Subcutaneous abdominal adipose tissue (tissue), 5 donors: ENCODE measurements around the gene MORC4.
"Not testable (repeated sequence)": the region's sequence is repeated elsewhere in the genome, so short reads cannot be mapped to it uniquely, and the experiment has no call there.

Experiments used
- H3K27ac ChIP-seq: one replicate; pipeline ENCODE4 v1.7.0; 2013; ENCODE audit warnings: low read depth, mild to moderate bottlenecking, inconsistent platforms, low read length, moderate library complexity
- H3K27me3 ChIP-seq, 5 donors: one replicate each; pipeline ENCODE4 v1.7.0; 2013; ENCODE audit warnings: low read length in 5 of 5, inconsistent platforms in 1 of 5; ENCODE audit not compliant: control insufficient read depth in 5 of 5, insufficient read depth in 4 of 5
- H3K36me3 ChIP-seq, 5 donors: one replicate each; pipeline ENCODE4 v1.7.0; 2013; ENCODE audit warnings: low read length in 5 of 5; ENCODE audit not compliant: control insufficient read depth in 5 of 5, insufficient read depth in 5 of 5
- H3K4me1 ChIP-seq, 5 donors: one replicate each; pipeline ENCODE4 v1.7.0; 2013; ENCODE audit warnings: low read length in 5 of 5, mild to moderate bottlenecking in 3 of 5, moderate library complexity in 1 of 5; ENCODE audit not compliant: control insufficient read depth in 5 of 5, insufficient read depth in 5 of 5
- H3K4me3 ChIP-seq, 5 donors: one replicate each; pipeline ENCODE4 v1.7.0; 2013; ENCODE audit warnings: low read length in 5 of 5, low read depth in 1 of 5
- H3K9ac ChIP-seq, 5 donors: one replicate each; pipeline ENCODE4 v1.7.0; 2013; ENCODE audit warnings: low read length in 5 of 5, mild to moderate bottlenecking in 4 of 5, moderate library complexity in 3 of 5
- H3K9me3 ChIP-seq, 5 donors: one replicate each; pipeline ENCODE4 v1.7.0; 2013; ENCODE audit warnings: low read length in 5 of 5; ENCODE audit not compliant: control insufficient read depth in 5 of 5
- donor health status: healthy.
- donor health status: healthy.
- donor health status: healthy.
- donor health status: healthy.
- donor health status: healthy.

The MORC4 gene

DNA sequence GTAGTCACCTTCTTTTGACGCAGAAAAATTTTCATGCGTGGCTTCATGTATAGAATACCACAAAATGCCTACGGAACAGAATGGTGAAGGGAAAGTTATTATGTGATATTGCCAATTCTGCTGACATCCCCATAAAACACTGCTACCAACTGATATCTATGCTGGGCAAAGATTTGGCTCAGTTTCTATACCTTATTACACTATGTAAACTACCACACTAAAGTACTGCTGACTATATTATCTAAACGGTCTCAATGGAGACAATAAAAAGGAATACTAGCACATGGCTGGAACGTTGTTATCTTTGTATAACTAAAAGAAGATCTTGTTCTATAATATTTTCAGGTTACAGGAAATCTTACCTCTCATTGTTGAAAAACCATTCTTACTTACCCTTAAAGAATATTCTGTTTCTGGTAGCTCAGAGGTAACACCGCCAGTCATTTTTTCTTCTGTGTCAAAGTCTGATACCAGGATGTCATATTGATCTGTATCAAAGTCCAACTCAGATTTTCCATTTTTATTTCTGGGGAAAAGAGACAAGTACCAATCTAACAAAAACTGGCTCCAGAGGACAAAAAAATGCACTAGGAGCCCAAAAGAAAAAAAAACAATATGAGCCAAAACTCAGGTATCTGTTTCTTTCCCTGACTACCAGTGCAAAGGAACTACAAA, 18.9 kb downstream of the MORC4 start:
- Histone ChIP-seq H3K4me3 (no peak overlapping the region), H3K9ac (no peak overlapping the region), H3K36me3 (peaks cover 0 to 12% (median 3%) of the 10 kb centered on the region in 5 donors), H3K27me3 (peaks cover 0 to 5% (median 0%) of the 10 kb centered on the region in 5 donors), H3K9me3 (no peaks in the 10 kb centered on the region), H3K4me1 (no peaks in the 10 kb centered on the region), H3K27ac (no peak overlapping the region)

DNA sequence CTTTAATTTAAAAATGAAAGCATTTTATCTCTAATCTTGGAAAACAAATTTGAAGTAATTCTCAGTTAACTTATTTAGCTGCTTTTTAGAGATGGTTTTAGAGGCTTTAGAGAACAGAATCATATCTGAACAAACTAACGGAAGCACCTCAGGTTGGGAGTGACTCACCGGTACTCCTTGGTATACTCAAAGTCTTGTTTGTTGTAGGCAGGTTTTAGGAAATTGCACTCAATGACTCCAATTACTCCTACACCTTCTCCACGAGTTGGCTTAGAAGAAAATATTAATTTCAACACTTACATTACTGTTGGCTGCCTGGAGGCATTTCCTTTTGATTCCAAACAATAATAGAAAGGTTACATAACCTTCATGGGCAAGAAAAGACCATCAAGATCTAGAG, 23.6 kb downstream of the MORC4 start:
- Histone ChIP-seq H3K9me3 (no peaks in the 10 kb centered on the region), H3K4me3 (no peak overlapping the region), H3K4me1 (peaks cover 0 to 6% (median 0%) of the 10 kb centered on the region in 5 donors), H3K36me3 (peaks cover 0 to 18% (median 3%) of the 10 kb centered on the region in 5 donors), H3K9ac (no peak overlapping the region), H3K27me3 (peaks cover 0 to 5% (median 0%) of the 10 kb centered on the region in 5 donors), H3K27ac (no peak overlapping the region)

DNA sequence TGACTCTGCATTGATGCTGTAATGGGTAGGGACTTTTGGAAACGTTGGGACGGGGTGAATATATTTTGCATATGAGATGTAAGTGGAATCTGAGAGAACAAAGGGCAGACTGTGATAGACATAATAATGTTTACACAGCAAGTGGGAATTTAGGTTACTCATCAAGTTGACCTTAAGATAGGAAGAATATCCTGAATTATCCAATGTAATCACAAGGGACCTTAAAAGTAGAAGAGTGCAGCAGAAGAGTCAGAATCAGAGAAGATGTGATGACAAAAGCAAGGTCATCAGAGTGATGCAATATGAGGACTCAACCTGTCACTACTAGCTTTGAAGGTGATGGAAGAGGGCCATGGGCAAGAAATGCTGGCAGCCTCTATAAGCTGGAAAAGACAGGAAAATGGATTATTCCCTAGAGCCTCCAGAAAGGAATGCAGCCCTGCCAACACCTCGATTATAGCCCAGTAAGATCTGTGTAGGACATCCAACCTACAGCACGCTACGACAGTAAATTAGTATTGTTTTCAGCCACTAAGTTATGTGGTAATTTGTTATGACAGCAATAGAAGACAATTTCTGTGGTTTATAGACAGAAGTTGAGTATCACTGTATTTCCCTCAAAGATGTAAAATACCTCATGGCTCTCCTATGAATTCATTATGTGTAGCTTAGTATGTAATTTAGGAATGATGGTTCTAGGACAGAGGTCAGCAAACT, 26.4 kb downstream of the MORC4 start:
- Histone ChIP-seq H3K9ac (no peak overlapping the region), H3K9me3 (no peaks in the 10 kb centered on the region), H3K4me1 (peaks cover 0 to 6% (median 0%) of the 10 kb centered on the region in 5 donors), H3K27me3 (peaks cover 0 to 5% (median 0%) of the 10 kb centered on the region in 5 donors), H3K36me3 (peaks cover 0 to 11% (median 0%) of the 10 kb centered on the region in 5 donors), H3K4me3 (no peak overlapping the region), H3K27ac (no peak overlapping the region)

DNA sequence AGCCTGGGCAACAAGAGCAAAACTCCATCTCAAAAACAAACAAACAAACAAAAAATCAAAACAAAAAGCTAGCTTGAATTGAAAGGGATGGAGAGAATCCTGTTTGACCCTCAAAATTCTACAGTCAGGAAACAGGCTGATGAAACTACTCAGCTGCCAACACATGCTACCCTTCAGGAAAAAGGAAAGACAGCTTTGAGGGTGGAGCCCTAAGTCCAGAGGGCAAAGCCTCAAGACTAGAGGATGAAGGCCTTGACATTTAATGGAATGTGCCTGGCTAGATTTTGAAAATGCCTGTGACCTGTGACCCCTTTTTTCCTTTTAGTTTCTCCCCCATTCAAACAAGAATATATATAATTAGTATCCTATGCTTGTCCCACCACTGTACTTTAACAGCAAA, 27.1 kb downstream of the MORC4 start:
- no peak overlapping the region for H3K9ac ChIP-seq
- H3K4me3 ChIP-seq, result no peak overlapping the region
- no peak overlapping the region for H3K27ac ChIP-seq
- peaks cover 0 to 6% (median 0%) of the 10 kb centered on the region in 5 donors for H3K4me1 ChIP-seq
- H3K36me3 ChIP-seq, result peaks cover 0 to 11% (median 0%) of the 10 kb centered on the region in 5 donors
- no peaks in the 10 kb centered on the region for H3K9me3 ChIP-seq
- peaks cover 0 to 5% (median 0%) of the 10 kb centered on the region in 5 donors for H3K27me3 ChIP-seq

DNA sequence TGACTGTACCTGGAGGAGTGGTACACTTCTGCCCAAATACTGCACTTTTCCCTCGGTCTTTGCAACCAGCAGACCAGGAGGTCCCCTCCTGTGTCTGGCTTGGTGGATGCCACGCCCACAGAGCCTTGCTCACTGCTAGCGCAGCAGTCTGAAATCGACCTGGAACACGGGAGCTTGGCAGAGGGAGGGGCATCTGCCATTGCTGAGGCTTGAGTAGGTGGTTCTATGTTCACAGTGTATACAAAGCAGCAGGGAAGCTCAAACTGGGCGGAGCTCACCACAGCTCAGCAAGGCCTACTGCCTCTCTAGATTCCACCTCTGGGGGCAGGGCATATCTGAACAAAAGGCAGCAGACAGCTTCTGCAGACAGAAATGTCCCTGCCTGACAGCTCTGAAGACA, 33.5 kb downstream of the MORC4 start:
- not testable (repeated sequence) for H3K36me3 ChIP-seq, H3K9ac ChIP-seq, H3K4me1 ChIP-seq, H3K27me3 ChIP-seq, H3K27ac ChIP-seq, H3K4me3 ChIP-seq, H3K9me3 ChIP-seq

DNA sequence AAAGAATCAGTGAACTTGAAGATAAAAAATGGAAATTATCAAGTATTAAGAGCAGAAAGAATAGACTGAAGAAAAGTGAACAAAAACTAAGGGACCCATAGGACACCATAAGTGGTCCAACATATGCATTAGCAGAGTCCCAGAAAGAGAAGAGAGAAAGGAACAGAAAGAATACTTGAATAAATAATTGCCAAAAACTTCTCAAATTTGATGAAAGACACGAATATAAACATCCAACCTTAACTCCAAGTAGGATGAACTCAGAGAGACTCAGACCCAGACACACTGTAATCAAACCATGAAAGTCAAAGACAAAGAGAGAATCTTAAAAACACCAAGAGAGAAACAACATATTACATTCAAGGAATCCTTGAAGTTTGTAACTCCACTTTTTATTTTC, 35.7 kb downstream of the MORC4 start:
- peaks cover 0 to 14% (median 5%) of the 10 kb centered on the region in 5 donors for H3K36me3 ChIP-seq
- H3K27ac ChIP-seq, result no peak overlapping the region
- peaks cover 0 to 3% (median 0%) of the 10 kb centered on the region in 5 donors for H3K27me3 ChIP-seq
- no peaks in the 10 kb centered on the region for H3K9me3 ChIP-seq
- no peak overlapping the region for H3K9ac ChIP-seq
- H3K4me1 ChIP-seq, result peaks cover 0 to 5% (median 0%) of the 10 kb centered on the region in 5 donors
- no peak overlapping the region for H3K4me3 ChIP-seq

DNA sequence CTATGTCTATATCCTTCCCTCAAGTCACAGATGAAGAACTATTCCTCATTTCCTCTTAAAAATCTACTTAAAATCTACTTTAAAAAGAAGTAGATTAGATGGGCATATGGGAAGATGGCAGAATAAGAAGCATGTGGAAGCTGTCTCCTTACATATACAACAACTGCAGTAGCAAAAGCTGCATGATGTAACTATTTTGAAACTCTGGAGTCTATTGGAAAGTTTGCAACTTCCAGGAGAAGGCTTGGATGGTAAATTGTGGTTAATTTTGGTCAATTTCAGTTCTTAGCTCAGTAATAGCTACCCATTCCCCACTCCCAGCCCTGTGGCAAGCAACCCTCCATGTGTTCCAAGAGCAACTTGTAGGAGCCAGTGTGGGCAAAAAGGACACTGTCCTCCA, 36.9 kb downstream of the MORC4 start:
- Histone ChIP-seq H3K27ac (no peak overlapping the region), H3K27me3 (peaks cover 0 to 3% (median 0%) of the 10 kb centered on the region in 5 donors), H3K4me1 (peaks cover 0 to 5% (median 0%) of the 10 kb centered on the region in 5 donors), H3K36me3 (peaks cover 0 to 14% (median 7%) of the 10 kb centered on the region in 5 donors), H3K9ac (no peak overlapping the region), H3K9me3 (no peaks in the 10 kb centered on the region), H3K4me3 (no peak overlapping the region)

DNA sequence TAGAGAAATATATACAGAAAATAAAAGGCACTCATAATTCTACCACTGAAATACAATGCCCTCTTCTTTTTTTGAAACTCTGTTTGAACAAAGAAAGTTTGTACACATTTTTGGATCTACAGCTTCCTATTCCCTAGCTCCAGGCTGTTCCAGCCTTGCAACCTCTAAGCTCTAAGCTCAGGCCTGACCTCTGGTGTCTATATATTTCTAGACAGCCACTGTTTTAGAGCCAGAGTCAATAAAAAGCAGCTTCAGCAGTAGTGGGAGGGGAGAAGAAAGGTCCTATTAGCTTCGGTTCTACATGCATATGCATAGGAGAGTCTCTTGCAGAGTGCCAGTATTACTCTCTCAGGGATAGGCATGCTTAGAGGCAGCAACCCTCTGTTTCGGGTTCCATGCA, 40.1 kb downstream of the MORC4 start:
- Histone ChIP-seq H3K9me3 (no peaks in the 10 kb centered on the region), H3K27ac (no peak overlapping the region), H3K36me3 (peaks cover 0 to 28% (median 8%) of the 10 kb centered on the region in 5 donors), H3K27me3 (peaks cover 0 to 5% (median 3%) of the 10 kb centered on the region in 5 donors), H3K4me1 (peaks cover 0 to 5% (median 0%) of the 10 kb centered on the region in 5 donors), H3K9ac (no peak overlapping the region), H3K4me3 (no peak overlapping the region)

DNA sequence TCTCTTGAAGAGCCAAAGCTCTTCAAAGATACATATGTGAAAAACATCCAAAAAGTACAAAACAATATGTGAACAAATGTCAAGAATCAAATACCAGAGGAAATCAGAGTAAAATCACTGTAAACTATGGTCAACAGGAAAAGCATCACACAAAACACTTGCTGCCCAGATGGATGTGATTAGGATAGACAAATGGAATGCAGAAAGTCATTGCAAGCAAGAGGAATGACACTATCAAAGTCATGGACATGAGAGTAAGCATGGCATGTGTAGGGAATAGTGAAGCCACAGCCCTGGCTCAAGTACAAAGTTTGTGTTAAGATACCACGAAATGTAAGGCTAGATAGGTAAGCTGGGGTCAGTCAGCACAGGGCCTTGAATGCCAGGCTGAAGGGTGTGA, 42.2 kb downstream of the MORC4 start:
- no peaks in the 10 kb centered on the region for H3K9me3 ChIP-seq

More for the DNA sequence above, 42.2 kb downstream of the MORC4 start:
- no peak overlapping the region for H3K27ac ChIP-seq
- peaks cover 0 to 5% (median 0%) of the 10 kb centered on the region in 5 donors for H3K4me1 ChIP-seq
- no peak overlapping the region for H3K9ac ChIP-seq
- H3K27me3 ChIP-seq, result peaks cover 0 to 5% (median 0%) of the 10 kb centered on the region in 5 donors
- peaks cover 3 to 34% (median 17%) of the 10 kb centered on the region in 5 donors for H3K36me3 ChIP-seq
- H3K4me3 ChIP-seq, result no peak overlapping the region
